ENCODE data around the gene FZD2.

- TF ChIP-seq RCOR1 (IDR thresholded peaks at IDR 0.05; ENCODE audit: insufficient replicate concordance, low read length) (no peak), POLR2A (IDR thresholded peaks at IDR 0.05; ENCODE audit: low read depth, low read length) (no peak), MAZ (IDR thresholded peaks at IDR 0.05; ENCODE audit: borderline replicate concordance, low read depth, low read length) (no peak), CTCF (conservative IDR thresholded peaks at IDR 0.05; ENCODE audit: low read depth, low read length) (no peak), ELK1 (IDR thresholded peaks at IDR 0.05; ENCODE audit: borderline replicate concordance, low read depth, low read length) (no peak), SMC3 (IDR thresholded peaks at IDR 0.05; ENCODE audit: low read depth, low read length) (no peak), FOS (IDR thresholded peaks at IDR 0.05; ENCODE audit: low read depth, low read length) (no peak), MXI1 (IDR thresholded peaks at IDR 0.05; ENCODE audit: borderline replicate concordance, low read depth, low read length) (no peak), NFE2L2 (IDR thresholded peaks at IDR 0.05; ENCODE audit: low read depth, low read length) (no peak)
Measured at GRCh38 chr17:44558334-44558709, 1.0 kb downstream of the FZD2 start.
